Ovary (tissue), 9 donors: ENCODE data around the gene GBX1. TPM values are rescaled to one million over a fixed set of nuclear protein-coding genes. Genes with fewer than 3 reads are reported as not detected.

Experiments
- DNase-seq, 5 donors: peaks; one replicate each; pipeline ENCODE4 v3.0.0-alpha.2; 2019 to 2020
- H3K27ac ChIP-seq, 2 donors: fragments of 200-600 bp; one replicate each; pipeline versions ENCODE4 v1.5.1 to v1.8.0; 2019 to 2022
- H3K27me3 ChIP-seq: fragments of 200-600 bp; one replicate; pipeline ENCODE4 v1.8.0; 2022
- H3K36me3 ChIP-seq: fragments of 200-600 bp; sonication (generic); one replicate; pipeline ENCODE4 v1.5.1; 2019
- H3K4me1 ChIP-seq: one replicate; pipeline ENCODE4 v1.8.1; 2013; ENCODE audit warnings: mild to moderate bottlenecking, moderate library complexity; ENCODE audit not compliant: insufficient read depth
- H3K4me3 ChIP-seq: fragments of 200-600 bp; sonication (generic); one replicate; pipeline ENCODE4 v1.5.1; 2017
- H3K9me3 ChIP-seq, 2 donors: fragments of 200-600 bp in 1 of 2; sonication (generic) in 1 of 2; one replicate each; pipeline versions ENCODE4 v1.5.1 to v1.8.1; 2013 to 2019; ENCODE audit warnings: mild to moderate bottlenecking in 1 of 2, moderate library complexity in 1 of 2
- CTCF ChIP-seq, 3 donors: fragments of 450-650 bp in 2 of 3; fragments of 200-600 bp in 1 of 3; IDR thresholded peaks; one replicate each; pipeline versions ENCODE4 v1.5.1 to v1.8.0; 2016 to 2022; ENCODE audit warnings: antibody characterized with exemption in 3 of 3, mild to moderate bottlenecking in 1 of 3
- EP300 ChIP-seq: sonication (generic); formaldehyde crosslinking; IDR thresholded peaks from one replicate; pipeline ENCODE4 v1.6.1; 2017; ENCODE audit warnings: antibody characterized with exemption
- POLR2A ChIP-seq: fragments of 450-650 bp; IDR thresholded peaks from one replicate; pipeline ENCODE4 v1.6.1; 2017; ENCODE audit warnings: antibody characterized with exemption, mild to moderate bottlenecking, moderate library complexity
- WGBS, 3 donors: extraction: QIAGEN DNeasy Blood & Tissue Kit in 1 of 3; methylation state at CpG; one replicate each; pipeline versions ENCODE4 v1.1.5 to v1.1.7; 2013 to 2017; 5-methylcytosine and 5-hydroxymethylcytosine counted together
- intact Hi-C, 4 donors: fragments of 100-400 bp; cut with DNase I; formaldehyde crosslinking; loops; one replicate each; pipeline versions ENCODE4 v1.11.0 to v1.15.1; 2022 to 2023
- polyA plus RNA-seq, 2 donors: library from polyadenylated mRNA; stranded (reverse); fragments of 200-250 nt in 1 of 2; fragments of 350-450 nt in 1 of 2; fragmentation: Illumina TruSeq in 1 of 2; extraction: RNeasy Lipid Tissue Mini Kit (QIAGEN cat#74804) in 1 of 2; gene quantifications; one replicate each; pipeline ENCODE4 v1.2.3, GENCODE V29; 2013 to 2014
- total RNA-seq, 7 donors: library from RNA; depleted of rRNA in 2 of 7; stranded (reverse); fragments of >200 nt in 2 of 7; fragmentation: NEBNext Ultra II Directional in 3 of 7; extraction: Animal tissue kit (Norgen Biotek cat#: 25700) in 3 of 7; gene quantifications; one replicate each; pipeline versions ENCODE4 v1.1.0 to v1.2.4, GENCODE V29; 2016 to 2023
- donor health status: DM: no; HTN: no; CAD: no; lungs with moderate emphysema.
- donor health status: DM: no; HTN: no; CAD: no.
- donor health status: Bipolar disorder and iron deficiency.
- donor health status: DM: yes; HTN: yes; CAD: no.
- donor health status: DM: no; HTN: no; CAD: no.
- donor health status: DM: yes; HTN: yes; CAD: no.

The GBX1 gene
- total and polyA plus RNA-seq, 9 donors = not detected

GRCh38 chr7:151137076-151137675 lies 30.3 kb downstream of the GBX1 start:
- Histone ChIP-seq H3K27ac (no peak overlapping the region), H3K36me3 (no peaks in the 10 kb centered on the region), H3K4me3 (no peak overlapping the region), H3K9me3 (no peaks in the 10 kb centered on the region), H3K27me3 (no peaks in the 10 kb centered on the region), H3K4me1 (no peaks in the 10 kb centered on the region)
- 79 to 85% (median 80%) methylated on average over 22 of the region's 22 CpGs for WGBS, 3 donors
- TF ChIP-seq CTCF (IDR thresholded peaks at IDR 0.05) (no peak), POLR2A (no peak), EP300 (no peak)
- intact Hi-C loops = loop anchor here in 1 of 4 donors (10.0 kb wide), 1 partner anchor 168 kb away; no protein-coding TSS in a partner anchor
- DNase-seq = peak in 4 of 5 donors; percentile 6 to 34 (median 10)

- no peaks in the 10 kb centered on the region for H3K9me3 ChIP-seq
- peak in 2 of 5 donors; percentile 6 to 10 for DNase-seq
- intact Hi-C loops = loop anchor here in 1 of 4 donors (10.0 kb wide), 1 partner anchor 169 kb away; no protein-coding TSS in a partner anchor
- no peak overlapping the region for H3K27ac ChIP-seq
- H3K27me3 ChIP-seq = no peaks in the 10 kb centered on the region
- no peaks in the 10 kb centered on the region for H3K36me3 ChIP-seq
- no peak overlapping the region for H3K4me3 ChIP-seq
- no peaks in the 10 kb centered on the region for H3K4me1 ChIP-seq
- TF ChIP-seq EP300 = no peak
- TF ChIP-seq POLR2A = no peak
- no peak for TF ChIP-seq CTCF (IDR thresholded peaks at IDR 0.05)
- WGBS, 3 donors = 90 to 93% (median 91%) methylated on average over 32 to 33 of the region's 33 CpGs
Observed at GRCh38 chr7:151135866-151136843, 31.3 kb downstream of the GBX1 start.

GRCh38 chr7:151135525-151135845 lies 32.0 kb downstream of the GBX1 start:
- intact Hi-C loops = loop anchor here in 1 of 4 donors (10.0 kb wide), 1 partner anchor 169 kb away; no protein-coding TSS in a partner anchor
- Histone ChIP-seq H3K36me3 (no peaks in the 10 kb centered on the region), H3K4me1 (no peaks in the 10 kb centered on the region), H3K4me3 (no peak overlapping the region), H3K27ac (no peak overlapping the region), H3K27me3 (no peaks in the 10 kb centered on the region), H3K9me3 (no peaks in the 10 kb centered on the region)
- DNase-seq = peak in 1 of 5 donors; percentile 7
- WGBS, 3 donors = 85 to 90% (median 87%) methylated on average over 5 of the region's 5 CpGs
- TF ChIP-seq CTCF (IDR thresholded peaks at IDR 0.05) (no peak), POLR2A (no peak), EP300 (no peak)

GRCh38 chr7:151134743-151135524 lies 32.6 kb downstream of the GBX1 start:
- intact Hi-C loops = loop anchor here in 1 of 4 donors (10.0 kb wide), 1 partner anchor 170 kb away; no protein-coding TSS in a partner anchor
- H3K36me3 ChIP-seq = no peaks in the 10 kb centered on the region
- DNase-seq = peak in 2 of 5 donors; percentile 13 to 26

More at GRCh38 chr7:151134743-151135524, 32.6 kb downstream of the GBX1 start:
- Histone ChIP-seq H3K27ac (no peak overlapping the region), H3K27me3 (no peaks in the 10 kb centered on the region), H3K9me3 (no peaks in the 10 kb centered on the region), H3K4me3 (no peak overlapping the region), H3K4me1 (no peaks in the 10 kb centered on the region)
- TF ChIP-seq CTCF (IDR thresholded peaks at IDR 0.05) (no peak), POLR2A (no peak), EP300 (no peak)
- WGBS, 3 donors = 92 to 95% (median 93%) methylated on average over 14 of the region's 14 CpGs
